GM19328 (cell line): ENCODE results near the gene CUL1.

Source experiments
- ATAC-seq: cut with Tn5 transposase; IDR thresholded peaks from one replicate; pipeline ENCODE4 v1.9.1; 2021; ENCODE audit warnings: mild to moderate bottlenecking, moderate library complexity; ENCODE audit not compliant: unreplicated experiment

The CUL1 gene

DNA sequence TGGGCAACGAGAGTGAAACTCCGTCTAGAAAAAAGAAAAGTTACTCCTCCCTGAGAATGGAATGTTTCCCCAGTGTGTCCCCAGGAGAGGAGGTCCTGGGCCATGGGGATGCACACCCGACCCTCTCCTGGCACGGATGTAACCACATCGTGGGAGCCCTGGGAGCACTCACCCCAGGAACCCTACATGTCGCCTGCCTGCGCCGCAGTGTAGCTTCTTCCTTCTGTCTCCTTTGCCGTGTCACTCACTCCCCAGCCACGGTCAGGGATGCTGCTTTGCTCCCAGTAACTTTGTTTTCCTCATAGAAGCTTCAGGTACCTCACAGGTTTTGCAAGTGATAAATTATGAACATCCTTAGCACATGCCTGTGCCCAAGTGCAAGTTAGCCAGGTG lies 103.4 kb downstream of the CUL1 start:
- no peak for ATAC-seq

DNA sequence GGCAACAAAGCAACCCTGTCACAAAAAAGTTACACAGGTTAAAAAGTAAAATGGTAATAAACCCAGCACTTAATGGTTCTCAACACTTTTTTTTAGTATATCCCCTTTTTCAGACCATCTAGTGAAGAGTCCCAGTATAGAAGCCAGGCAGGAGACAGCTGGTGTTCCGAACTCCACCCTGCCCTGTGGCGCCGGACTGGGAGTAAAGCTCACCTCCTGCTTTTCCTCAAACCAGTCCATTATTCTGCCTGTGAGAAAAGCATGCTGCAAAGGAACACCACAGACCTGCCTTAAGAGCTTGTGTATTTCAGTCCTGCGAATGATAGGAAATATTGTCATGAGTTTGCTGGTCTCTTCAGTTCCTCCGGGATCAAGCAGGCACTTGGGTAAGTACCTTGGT lies 104.4 kb downstream of the CUL1 start:
- no peak for ATAC-seq

DNA sequence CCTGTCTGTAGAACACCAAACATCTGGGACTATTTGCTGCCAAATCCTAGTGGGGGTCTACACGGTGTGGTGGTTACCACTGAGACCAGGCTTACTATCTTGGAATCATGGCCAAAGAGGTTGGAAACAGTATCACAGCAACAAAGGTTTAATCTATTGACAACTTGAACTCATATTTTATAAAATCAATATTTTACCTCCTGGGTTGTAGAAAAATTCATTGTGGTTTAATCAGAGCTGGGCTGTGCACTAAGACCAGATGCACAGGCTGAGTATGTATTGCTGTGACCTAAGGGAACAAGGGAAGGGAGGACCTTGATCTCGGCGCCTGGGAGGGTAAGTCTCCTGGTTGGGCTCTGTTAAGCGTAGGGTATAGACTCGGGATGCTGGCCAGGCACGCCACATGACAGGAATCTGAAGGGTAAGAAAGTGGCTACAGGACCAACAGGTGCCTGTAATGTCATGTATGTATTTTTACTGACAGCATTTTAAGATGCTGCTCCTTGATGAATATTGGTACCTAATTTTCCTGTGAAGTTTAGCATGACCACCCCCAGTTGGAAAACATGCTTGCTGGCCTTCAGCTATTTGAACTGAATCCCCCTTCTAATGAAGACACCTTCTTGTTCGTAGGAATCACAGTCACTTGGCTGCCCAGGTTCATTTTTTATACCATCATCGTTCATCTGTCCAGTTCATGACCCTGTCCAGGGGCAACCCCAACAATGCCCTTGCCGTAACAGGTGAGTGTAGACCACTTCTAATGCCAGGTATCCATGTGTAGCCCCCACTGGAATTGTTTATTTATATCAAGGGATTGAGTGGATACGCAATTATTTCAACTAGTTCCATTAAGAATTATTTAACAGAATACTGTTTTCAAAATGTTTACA lies 105.9 kb downstream of the CUL1 start:
- ATAC-seq = no peak

DNA sequence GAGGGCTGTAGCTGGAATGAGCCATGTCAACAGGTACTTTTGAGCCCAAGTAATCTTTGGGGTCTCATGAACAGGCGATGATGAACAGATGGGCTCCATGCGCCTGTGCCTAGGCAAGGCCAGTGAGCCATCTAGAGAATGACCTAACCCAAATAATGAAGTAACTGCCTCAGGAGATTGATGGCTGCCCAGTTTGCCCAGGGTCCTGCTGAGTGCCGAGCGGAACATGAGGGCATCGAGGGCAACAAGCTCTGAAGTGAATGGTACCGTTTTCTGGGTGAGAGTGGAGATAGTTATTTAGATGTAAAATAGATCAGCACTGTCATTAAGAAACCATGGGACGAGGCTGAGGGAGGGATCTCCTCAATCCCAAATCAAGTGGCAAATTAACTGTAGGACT lies 107.5 kb downstream of the CUL1 start:
- no peak for ATAC-seq

DNA sequence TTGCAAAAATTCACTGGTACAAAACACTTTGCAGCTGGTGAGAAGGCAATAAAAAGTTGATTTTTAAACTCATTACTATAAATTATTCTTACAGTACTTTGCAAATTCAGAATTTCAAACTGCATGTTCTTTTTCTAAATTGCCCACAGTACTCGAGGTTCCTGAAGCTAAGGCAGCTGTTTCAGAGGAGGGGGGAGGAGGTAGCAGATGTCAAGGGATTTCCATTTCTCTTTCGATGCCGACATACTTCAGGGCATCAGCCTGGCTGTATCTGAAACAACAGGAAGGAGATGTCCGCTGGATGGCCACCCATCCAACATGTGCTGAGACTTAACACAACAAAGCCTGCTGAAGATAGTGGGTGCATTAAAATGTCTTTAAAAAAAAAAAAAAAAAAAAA lies 108.7 kb downstream of the CUL1 start:
- ATAC-seq = no peak

DNA sequence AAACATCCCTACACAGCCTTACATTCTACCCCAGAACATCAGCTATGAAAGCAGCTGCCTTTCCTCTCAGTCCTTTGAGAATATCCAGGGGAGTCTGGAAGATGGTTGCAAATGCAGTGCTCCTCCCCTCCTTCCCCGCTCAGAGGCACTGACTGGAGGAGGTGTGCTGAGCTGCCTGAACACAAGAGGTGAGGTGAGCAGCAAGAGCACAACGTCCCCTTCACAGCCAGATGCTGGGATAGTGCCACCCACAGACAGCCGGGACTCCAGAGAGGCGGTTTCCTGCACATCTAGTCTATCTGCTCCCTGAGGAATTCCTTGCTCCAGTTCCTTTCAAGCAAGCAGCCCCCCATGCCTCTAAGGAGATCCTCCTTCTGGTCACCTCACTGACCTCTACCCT lies 111.2 kb downstream of the CUL1 start:
- ATAC-seq = no peak

DNA sequence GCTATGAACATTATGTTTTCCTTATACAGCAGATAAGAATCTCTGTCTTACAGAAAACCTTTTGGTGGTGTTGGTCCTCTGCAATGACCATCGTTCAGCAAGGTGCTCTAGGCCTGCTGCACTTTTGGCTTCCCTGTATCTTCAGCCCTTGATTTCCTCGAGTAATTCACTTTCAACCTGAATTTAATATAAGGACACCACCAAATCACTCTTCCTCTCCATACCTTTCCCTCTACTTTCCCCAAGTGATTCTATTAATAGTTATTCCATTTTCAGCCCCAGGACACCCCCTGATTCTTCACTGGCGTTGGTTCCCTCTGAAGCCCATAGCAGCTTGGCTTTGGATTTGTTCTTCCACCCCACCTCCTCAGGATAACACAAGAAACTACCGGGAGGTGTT lies 113.2 kb downstream of the CUL1 start:
- ATAC-seq = no peak

DNA sequence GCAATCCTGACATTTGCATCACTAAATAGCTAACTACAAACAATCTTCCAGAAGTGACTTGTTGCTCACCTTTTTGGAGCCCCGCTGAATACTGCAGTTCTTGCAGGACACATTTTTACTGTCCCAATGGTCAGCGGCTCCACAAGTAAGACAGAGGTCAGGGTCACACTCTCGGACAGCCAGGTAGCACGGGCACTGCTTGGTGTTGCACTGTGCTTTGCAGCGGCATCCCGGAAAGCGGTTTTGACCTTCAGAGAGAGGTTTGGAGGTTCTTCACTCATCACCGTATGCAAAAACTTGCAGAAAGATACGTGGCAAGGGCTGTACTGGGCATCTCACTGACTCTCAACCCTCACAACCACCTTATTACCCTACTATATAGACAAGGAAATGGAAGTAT lies 115.2 kb downstream of the CUL1 start:
- ATAC-seq = no peak

DNA sequence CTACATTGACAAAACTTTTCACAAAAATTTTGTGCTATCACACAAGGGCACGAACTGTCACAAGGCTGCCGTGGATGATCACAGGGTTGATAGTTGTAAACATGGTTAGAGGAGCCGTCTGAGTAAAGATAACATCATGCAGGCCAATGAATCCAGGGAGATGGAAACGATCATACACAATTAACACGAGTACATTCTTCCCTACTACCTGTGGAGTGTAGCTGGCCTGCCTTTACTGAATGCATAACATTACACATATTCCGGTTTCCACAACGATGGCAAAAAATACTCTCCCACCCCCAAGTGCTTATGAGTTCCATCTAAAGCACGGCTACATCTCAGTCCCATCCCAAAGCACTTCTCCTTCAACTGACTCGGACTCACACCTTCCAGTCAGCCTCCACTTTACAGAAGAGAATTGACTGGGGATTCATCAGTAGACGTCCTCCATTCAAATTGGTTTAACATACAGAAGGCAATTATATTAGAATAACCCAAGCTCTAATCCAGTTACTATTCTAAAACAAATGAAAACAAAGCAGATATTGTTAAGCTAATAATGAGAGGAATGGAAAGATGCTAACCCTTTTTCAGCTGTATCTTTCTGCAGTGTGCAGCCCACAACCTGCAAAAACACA lies 116.3 kb downstream of the CUL1 start:
- ATAC-seq = no peak

DNA sequence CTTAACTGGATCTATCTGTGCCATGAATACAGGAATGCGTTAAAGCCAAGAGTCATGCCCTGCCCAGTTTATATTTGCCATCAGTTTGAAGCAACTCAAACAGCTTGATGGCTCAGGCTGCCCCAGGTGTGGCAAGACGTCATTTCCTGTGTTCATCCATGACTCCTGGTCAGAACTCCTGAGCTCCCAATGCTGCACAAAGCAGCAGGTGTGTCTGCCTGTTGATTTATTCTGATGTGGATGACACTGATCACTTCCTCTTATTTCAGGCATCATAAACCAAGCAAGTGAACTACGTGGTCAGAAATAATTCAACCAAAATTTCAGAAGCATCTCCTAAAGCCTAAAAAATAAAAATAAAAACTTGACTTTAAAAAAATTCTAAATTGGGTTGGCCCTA lies 116.9 kb downstream of the CUL1 start:
- ATAC-seq = no peak

DNA sequence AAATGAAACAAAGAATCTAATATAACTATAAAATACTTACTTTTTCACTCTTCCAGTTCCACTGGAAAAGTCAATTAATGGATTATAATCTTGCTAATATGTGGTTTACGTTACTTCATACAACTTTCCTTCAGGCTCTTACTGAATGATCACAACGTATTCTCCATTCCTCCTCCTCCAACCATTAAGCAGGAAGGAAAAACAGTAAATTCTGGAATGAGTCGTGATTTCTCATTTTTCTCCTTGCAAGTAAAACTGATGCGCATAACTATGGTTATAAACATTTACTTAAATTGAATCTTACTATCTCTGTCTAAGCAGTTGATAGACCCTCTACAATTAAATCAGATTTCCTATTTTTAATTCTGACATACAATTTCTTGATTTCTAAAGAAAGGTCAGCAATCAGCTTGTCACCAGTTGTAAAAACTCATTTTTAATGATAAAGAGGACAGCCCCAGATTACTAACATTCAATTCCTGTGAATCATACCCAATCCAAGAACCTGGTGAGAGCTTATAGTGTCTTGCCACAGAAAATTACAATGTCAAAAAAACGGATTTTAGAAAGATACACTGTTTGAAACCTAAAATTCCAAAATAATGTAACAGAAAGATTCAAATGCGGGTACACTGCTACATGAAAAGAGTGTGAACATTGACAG lies 121.1 kb downstream of the CUL1 start:
- no peak for ATAC-seq

DNA sequence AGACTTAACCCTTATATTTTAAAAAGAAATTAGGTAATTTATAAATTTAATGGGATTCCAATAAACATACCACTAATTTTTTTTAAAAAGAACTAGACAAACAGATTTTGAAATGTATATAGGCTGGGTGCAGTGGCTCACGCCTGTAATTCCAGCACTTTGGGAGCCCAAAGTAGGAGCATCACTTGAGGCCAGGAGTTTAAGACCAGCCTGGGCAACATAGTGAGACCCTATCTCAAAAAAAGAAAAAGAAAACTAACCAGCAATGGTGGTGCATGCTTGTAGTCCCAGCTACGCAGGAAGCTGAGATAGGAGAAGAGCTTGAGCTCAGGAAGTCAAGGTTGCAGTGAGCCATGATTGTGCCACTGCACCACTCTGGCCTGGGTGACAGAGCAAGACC lies 122.7 kb downstream of the CUL1 start:
- ATAC-seq = no peak

DNA sequence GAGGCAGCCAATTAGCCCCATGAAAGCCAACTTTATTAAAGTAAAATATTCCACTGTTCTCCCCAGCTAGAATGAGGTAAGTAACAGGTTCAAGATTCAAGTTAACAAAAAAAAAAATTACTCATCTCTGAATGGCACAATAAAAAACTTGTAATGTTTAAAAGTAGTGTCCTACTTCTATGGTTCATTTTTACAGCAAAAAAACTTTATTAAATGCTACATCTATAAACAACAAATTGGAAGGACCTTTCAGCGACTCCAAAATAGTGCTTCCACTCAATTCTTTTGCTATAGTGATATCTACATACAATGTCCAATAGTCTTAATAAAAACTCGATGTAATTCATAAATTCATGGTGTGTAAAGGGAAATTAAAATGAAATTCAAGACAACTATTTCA lies 126.2 kb downstream of the CUL1 start:
- ATAC-seq = no peak

DNA sequence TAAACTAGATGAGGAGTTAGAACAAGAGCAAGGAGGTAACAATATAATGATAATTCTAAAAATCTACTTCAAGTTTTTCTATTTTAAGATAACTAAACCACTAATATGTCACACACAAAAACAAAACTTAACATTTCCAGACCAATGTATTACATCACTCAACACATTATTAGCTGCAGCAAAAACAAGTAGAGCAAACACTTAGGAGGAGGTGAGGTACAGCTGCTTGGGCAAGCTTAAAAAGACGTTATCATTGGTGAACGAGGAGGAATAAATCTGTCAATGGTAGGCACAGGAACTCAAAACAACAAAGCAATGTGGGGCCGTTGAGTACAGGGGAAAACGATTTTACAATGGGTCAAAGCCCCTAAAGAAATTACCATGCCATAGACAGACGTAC lies 126.6 kb downstream of the CUL1 start:
- ATAC-seq = no peak

DNA sequence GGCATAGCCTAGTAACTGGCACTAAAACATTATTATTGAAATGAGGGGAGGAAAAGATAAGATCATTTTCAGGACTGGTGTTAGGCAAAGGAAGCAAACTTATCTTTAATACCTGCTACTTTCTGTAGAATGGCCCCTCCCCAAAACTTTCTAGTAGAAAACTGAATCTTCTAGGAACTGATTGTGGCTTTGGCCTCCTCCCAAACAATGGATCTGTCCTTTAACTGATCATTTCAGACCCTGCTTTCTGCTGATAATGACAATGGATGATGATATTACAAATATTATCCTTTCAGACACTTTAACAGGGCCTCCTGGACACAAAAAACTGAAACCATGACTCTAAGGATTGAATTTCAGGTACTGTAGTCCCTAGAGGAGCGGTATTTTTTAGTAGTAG lies 130.3 kb downstream of the CUL1 start:
- ATAC-seq = no peak

DNA sequence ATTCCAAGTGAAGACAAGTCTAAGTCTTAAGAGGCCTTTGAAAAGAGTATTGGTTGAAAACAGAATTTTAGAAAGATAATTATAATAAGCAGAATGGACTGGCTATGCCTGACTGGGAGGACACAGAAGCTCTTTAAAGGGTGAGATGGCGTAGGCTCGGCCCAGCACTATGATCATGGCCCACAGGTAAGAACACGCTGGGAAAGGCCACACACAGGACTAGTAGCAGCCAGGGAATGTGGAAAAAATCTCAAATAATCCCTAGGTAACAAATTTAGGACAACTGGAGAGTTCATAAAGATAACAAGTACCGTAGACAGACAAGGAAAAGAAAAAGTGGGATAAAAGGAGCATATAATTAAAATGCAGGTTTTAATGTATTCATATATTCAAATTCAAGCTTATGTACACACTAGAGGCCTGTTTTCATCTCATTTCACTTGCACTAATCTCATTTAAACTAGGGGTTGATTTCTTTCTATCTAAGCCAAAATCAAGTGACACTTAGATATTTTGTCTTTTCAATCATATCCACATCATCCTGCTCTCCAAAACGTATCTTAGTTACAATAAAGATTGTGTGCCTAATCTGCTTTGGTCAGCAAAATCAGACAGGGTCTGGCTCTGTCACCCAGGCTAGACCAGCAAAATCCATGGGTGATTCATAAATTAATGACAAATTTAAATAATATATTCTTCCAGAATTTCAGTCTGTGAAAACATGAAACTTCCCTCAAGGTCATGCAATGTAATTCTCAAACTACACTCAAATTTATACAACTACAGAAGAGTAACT lies 132.4 kb downstream of the CUL1 start:
- no peak for ATAC-seq

DNA sequence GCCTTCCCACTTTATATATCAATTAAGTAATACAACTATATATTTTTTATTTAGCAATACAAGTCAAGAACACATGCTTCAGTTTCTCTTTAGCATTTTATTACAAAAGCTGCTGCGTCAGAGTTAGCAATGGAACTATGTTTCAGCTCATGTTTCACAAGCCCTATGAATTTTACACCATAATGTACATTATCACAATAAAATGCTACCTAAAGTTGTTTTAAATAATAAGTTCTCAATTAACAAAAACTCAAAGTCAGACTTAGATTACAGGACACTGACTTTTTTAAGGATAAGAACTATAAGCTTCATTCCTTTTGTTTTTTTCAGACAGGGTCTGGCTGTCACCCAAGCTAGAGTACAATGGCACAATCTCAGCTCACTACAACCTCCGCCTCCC lies 133.1 kb downstream of the CUL1 start:
- no peak for ATAC-seq

DNA sequence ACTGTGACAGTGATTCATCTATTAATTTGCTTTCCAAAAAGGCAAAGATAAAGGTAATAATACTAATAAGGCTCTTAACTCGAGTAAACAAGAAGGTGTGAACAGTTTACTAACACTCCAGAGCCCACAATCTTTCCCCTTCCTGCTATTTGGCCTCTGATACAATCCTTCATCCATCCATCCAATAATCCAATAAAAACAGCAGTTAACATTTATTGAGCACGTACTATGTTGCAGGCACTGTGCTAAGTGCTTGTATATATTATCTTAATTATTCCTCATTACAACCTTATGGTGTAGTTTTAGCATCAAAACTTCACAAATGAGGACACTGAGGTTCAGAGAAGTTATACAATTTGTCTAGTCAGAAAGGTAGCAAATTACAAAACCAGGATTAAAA lies 135.9 kb downstream of the CUL1 start:
- no peak for ATAC-seq

DNA sequence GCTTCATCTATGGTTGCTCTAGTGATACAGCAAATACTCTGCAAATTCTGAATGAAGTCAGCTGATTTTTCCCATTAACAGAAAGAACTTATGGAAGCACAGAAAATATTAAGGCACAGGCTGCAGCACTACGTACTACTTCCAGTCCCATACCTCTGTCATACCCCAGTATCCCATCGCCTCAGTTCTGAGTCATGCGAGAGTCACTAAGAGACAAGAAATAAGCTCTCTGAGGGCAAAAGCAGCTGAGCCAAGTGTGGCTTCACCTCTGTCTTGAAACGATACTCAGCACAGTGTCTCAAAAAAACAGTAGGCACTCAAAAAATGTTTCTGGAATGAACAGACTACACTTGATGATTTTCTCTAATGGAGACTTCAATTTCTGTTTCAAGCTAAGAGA lies 137.2 kb downstream of the CUL1 start:
- ATAC-seq = no peak

DNA sequence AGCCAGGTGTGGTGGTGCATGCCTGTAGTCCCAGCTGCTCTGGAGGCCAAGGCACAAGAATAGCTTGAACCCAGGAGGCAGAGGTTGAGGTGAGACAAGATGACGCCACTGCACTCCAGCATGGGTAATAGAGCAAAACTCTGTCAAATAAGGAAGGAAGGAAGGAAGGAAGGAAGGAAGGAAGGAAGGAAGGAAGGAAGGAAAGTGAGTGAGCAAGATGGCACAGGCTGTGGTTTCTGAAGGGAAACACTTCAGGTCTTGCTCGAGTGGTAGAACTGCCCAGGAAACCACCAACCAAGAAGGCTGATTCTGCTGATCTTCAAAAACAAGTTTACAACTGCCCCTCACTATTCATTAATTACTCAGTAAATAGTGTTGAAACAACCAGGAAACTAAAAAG lies 140.2 kb downstream of the CUL1 start:
- no peak for ATAC-seq
